Naive thymus-derived CD4-positive, alpha-beta T cell (primary cell): ENCODE measurements around the gene ZSWIM6. TPM values are rescaled to one million over a fixed set of nuclear protein-coding genes. Genes with fewer than 3 reads are reported as not detected.

Source experiments
- ATAC-seq: fragments of 150-1000 bp; cut with Tn5 transposase; 2 replicates; pipeline ENCODE4 v1.10.0; 2021; ENCODE audit warnings: mild to moderate bottlenecking, moderate library complexity
- CTCF ChIA-PET: fragments of 350-600 bp; sonication (Branson Sonifier 250); formaldehyde crosslinking; loops from one replicate; lab custom pipeline; 2021; ENCODE audit warnings: antibody characterized with exemption; lab: Charles Lee
- POLR2A ChIA-PET: fragments of 350-600 bp; sonication (Branson Sonifier 250); formaldehyde crosslinking; loops from one replicate; lab custom pipeline; 2021; ENCODE audit warnings: antibody characterized with exemption, inconsistent platforms; lab: Charles Lee
- DNase-seq, 9 donors: peaks; one replicate each; pipeline versions ENCODE4 v3.0.0 to v3.0.0-alpha.2; 2020 to 2022; ENCODE audit warnings: mixed read lengths in 1 of 9
- H3K27ac ChIP-seq: one replicate; pipeline ENCODE4 v1.7.0; 2013; ENCODE audit warnings: mild to moderate bottlenecking, low read depth, low read length, moderate library complexity
- H3K27me3 ChIP-seq, 2 donors: one replicate each; pipeline ENCODE4 v1.7.0; 2013; ENCODE audit warnings: low read length in 2 of 2, mild to moderate bottlenecking in 2 of 2, moderate library complexity in 2 of 2; ENCODE audit not compliant: control insufficient read depth in 2 of 2, insufficient read depth in 2 of 2
- H3K36me3 ChIP-seq, 3 experiments: 1 replicate in 2 of 3; 2 replicates in 1 of 3; pipeline ENCODE4 v1.7.0; 2013; ENCODE audit warnings: low read length in 3 of 3, mild to moderate bottlenecking in 3 of 3, moderate library complexity in 1 of 3; ENCODE audit not compliant: insufficient read depth in 3 of 3, control insufficient read depth in 2 of 3
- H3K4me1 ChIP-seq, 2 donors: one replicate each; pipeline ENCODE4 v1.7.0; 2013; ENCODE audit warnings: low read length in 2 of 2, mild to moderate bottlenecking in 2 of 2, moderate library complexity in 1 of 2; ENCODE audit not compliant: control insufficient read depth in 2 of 2, insufficient read depth in 2 of 2
- H3K4me3 ChIP-seq: 2 replicates; pipeline ENCODE4 v1.7.0; 2013; ENCODE audit warnings: mild to moderate bottlenecking, low read length
- H3K9me3 ChIP-seq, 3 experiments: 1 replicate in 2 of 3; 2 replicates in 1 of 3; pipeline ENCODE4 v1.7.0; 2013; ENCODE audit warnings: low read length in 3 of 3; ENCODE audit not compliant: control insufficient read depth in 2 of 3
- H3K27ac Mint-ChIP-seq, 9 donors: one replicate each; pipeline ENCODE4 v1.8.0; 2020 to 2022; ENCODE audit warnings: mixed read lengths in 9 of 9, mild to moderate bottlenecking in 8 of 9, moderate library complexity in 5 of 9, inconsistent platforms in 2 of 9
- H3K27me3 Mint-ChIP-seq, 5 donors: one replicate each; pipeline ENCODE4 v1.8.0; 2021 to 2022; ENCODE audit warnings: mixed read lengths in 5 of 5, mild to moderate bottlenecking in 1 of 5
- H3K36me3 Mint-ChIP-seq, 5 donors: one replicate each; pipeline ENCODE4 v1.8.0; 2020 to 2022; ENCODE audit warnings: mixed read lengths in 5 of 5, mild to moderate bottlenecking in 3 of 5, inconsistent platforms in 1 of 5
- H3K4me1 Mint-ChIP-seq, 7 donors: one replicate each; pipeline ENCODE4 v1.8.0; 2020 to 2022; ENCODE audit warnings: mixed read lengths in 7 of 7, mild to moderate bottlenecking in 3 of 7, inconsistent platforms in 1 of 7
- H3K4me3 Mint-ChIP-seq, 10 donors: one replicate each; pipeline ENCODE4 v1.8.0; 2020 to 2022; ENCODE audit warnings: mild to moderate bottlenecking in 10 of 10, mixed read lengths in 10 of 10, moderate library complexity in 6 of 10, inconsistent platforms in 2 of 10
- H3K9me3 Mint-ChIP-seq, 11 donors: one replicate each; pipeline ENCODE4 v1.8.0; 2020 to 2022; ENCODE audit warnings: mixed read lengths in 11 of 11, mild to moderate bottlenecking in 4 of 11, inconsistent platforms in 1 of 11, moderate library complexity in 1 of 11
- intact Hi-C, 2 donors: fragments of 100-400 bp; cut with micrococcal nuclease; formaldehyde crosslinking; loops; one replicate each; pipeline ENCODE4 v1.15.1; 2023
- polyA plus RNA-seq, 2 donors: library from polyadenylated mRNA; unstranded; fragments of 300-500 nt; fragmentation: Illumina TruSeq; gene quantifications; one replicate each; pipeline ENCODE4 v1.2.3, GENCODE V29; 2021
- total RNA-seq, 6 experiments: library from RNA in 5 of 6; stranded (reverse) in 5 of 6; gene quantifications; 1 replicate in 5 of 6; 2 replicates in 1 of 6; pipeline ENCODE4 v1.2.3 and lab custom pipeline; 2021 to 2026

ZSWIM6 gene
- total and polyA plus RNA-seq, 7 experiments from 2014 or later = 0.29 to 18.5 (median 8.2) TPM

DNA sequence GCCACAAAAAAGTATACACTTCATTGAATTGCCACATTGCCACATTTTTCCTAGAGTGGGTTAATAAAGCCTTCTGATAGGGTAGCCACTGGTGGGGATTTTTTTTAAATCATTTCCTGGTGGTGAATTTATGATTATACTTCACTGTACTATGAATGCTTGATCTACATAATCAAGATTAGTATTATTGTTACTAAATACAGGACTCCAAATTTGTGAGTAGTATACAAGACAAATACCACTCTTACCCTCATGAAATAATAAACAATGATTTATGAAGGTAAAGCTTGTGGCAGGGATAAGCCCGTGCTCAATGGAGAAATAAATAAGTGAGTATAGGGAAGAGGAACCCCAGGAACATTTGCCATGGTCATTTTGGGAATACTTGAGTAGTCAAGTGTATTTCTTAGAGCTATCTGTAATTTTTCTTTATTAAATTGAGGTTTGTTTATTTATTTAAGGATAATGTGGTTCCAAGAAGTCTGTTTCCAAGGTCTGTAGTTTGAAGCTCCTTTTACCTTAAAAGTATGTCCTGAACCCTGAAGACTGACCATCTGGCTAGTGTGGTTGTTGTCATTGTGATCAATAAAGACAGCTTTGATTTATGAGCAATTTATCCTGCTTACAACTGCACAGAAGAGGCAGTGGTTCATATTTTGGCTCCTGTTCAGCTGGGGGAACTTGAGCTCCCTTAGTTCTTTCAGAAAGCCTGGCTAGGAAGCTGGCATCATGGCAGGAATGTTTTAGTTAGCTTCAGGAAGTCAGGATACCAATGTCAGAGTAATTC is 118.6 kb downstream of the ZSWIM6 start:
- H3K27me3 Mint-ChIP-seq = no peaks in the 10 kb centered on the region
- peaks cover 3 to 23% (median 14%) of the 10 kb centered on the region in 7 donors for H3K4me1 Mint-ChIP-seq

DNA sequence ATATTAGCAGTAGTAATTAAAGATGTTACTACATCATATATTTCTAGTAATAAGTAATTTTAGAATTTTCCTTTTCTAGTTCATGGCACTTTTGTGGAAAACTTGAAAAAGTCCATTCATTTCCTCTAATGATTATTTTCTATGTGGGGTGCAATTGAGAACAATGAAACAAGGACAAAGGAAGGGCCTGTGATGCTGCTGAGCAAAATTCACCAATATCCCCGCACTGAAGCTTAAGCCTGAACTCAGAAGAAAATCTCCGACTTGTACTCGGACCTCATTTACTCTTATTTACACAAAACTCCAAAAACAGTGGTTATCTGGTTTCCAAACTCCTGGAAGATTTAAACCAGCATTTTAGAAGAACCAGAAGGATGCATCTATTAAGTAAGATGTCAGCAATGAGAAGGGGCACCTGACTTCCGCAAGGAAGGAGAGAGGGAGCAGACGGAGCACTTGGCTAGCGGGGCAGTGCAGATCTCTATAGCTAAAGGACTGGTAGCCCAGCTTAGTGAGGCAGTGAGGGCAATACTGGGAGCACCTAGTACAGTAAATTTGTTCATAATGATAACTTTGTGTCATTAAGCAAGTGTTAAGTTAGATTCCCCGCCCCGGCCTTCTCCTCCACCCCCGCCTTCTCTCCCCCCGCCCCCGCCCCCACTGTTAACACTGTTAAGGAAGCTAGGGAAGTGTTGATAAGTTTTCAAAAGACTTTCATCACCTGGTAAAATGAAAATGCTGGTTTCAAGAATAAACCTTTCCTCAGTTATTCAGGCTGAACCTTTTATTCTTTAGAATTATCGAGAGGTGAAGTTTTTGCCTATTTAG is 123.3 kb downstream of the ZSWIM6 start:
- Mint-ChIP-seq H3K4me3 (no peak overlapping the region), H3K36me3 (peaks cover 0 to 21% (median 4%) of the 10 kb centered on the region in 5 donors)
- CTCF ChIA-PET = no interaction called here

More for the DNA sequence above, 118.6 kb downstream of the ZSWIM6 start:
- H3K4me3 Mint-ChIP-seq = no peak overlapping the region
- Histone ChIP-seq H3K27me3 (no peaks in the 10 kb centered on the region), H3K27ac (no peak overlapping the region), H3K9me3 (peaks cover 0 to 12% (median 0%) of the 10 kb centered on the region in 3 experiments), H3K4me3 (no peak overlapping the region), H3K4me1 (no peaks in the 10 kb centered on the region), H3K36me3 (no peaks in the 10 kb centered on the region)
- H3K36me3 Mint-ChIP-seq = peaks cover 4 to 28% (median 17%) of the 10 kb centered on the region in 5 donors
- ATAC-seq (no peak), DNase-seq (no peak)
- CTCF ChIA-PET = no interaction called here
- intact Hi-C loops = no loop called here
- peaks cover 6 to 34% (median 16%) of the 10 kb centered on the region in 11 donors for H3K9me3 Mint-ChIP-seq
- no peak overlapping the region for H3K27ac Mint-ChIP-seq
- POLR2A ChIA-PET = no interaction called here

DNA sequence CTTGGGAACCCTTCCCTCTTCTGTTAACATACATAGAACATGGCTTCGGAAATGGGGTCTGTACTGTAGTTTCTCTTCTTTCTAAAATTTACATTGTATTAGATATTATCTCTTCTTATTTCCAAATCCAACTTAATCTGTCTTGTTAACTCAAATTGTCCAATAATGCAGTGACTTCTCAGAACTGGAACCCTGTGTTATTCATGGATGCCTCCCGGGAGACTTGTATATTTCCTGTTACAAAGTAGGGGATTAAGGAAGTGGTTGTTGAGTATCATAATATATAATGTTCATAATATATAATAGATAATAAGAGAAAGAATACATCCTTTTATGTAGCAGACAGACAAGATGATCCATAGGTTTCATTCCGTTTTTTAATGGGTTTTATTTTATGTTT is 128.4 kb downstream of the ZSWIM6 start:
- H3K27ac ChIP-seq = no peak overlapping the region
- DNase-seq = no peak
- ChIA-PET POLR2A (no interaction called here), CTCF (no interaction called here)
- H3K4me3 ChIP-seq = no peak overlapping the region
- no peaks in the 10 kb centered on the region for H3K36me3 ChIP-seq
- no peaks in the 10 kb centered on the region for H3K27me3 ChIP-seq
- H3K4me1 ChIP-seq = no peaks in the 10 kb centered on the region
- no peaks in the 10 kb centered on the region for H3K9me3 Mint-ChIP-seq
- no peak overlapping the region for H3K27ac Mint-ChIP-seq
- intact Hi-C loops = no loop called here
- H3K9me3 ChIP-seq = no peaks in the 10 kb centered on the region
- H3K27me3 Mint-ChIP-seq = no peaks in the 10 kb centered on the region
- ATAC-seq = no peak
- no peak overlapping the region for H3K4me3 Mint-ChIP-seq
- H3K36me3 Mint-ChIP-seq = peaks cover 0 to 7% (median 4%) of the 10 kb centered on the region in 5 donors
- H3K4me1 Mint-ChIP-seq = peaks cover 0 to 51% (median 40%) of the 10 kb centered on the region in 7 donors

More for the DNA sequence above, 123.3 kb downstream of the ZSWIM6 start:
- Histone ChIP-seq H3K36me3 (no peaks in the 10 kb centered on the region), H3K27me3 (no peaks in the 10 kb centered on the region), H3K27ac (no peak overlapping the region), H3K4me3 (no peak overlapping the region), H3K4me1 (no peaks in the 10 kb centered on the region), H3K9me3 (no peaks in the 10 kb centered on the region)
- DNase-seq (no peak), ATAC-seq (no peak)
- intact Hi-C loops = no loop called here
- Mint-ChIP-seq H3K27me3 (no peaks in the 10 kb centered on the region), H3K9me3 (no peaks in the 10 kb centered on the region), H3K4me1 (peaks cover 0 to 34% (median 20%) of the 10 kb centered on the region in 7 donors), H3K27ac (peak overlapping the region in 1 of 9 donors; percentile 33)
- POLR2A ChIA-PET = no interaction called here

DNA sequence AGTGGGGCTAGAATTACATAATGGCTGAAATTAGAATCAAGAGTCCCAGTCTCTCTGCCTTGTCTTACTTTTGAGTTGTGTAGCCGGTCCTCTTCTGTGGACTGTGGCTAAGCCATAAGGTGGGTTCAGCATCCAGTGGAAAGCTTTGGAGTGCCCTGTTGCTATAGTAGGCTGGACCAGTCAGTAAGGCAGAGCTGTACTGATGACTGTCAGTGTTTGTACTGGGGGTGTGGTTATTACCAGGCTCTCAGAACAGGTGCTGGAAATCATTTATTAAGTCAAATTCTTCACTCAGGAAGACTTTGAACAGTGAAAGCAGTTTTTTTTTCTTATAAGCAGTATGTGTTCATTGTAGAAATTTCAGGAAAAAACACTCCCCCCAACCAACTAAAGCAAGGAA is 129.4 kb downstream of the ZSWIM6 start:
- H3K36me3 ChIP-seq = no peaks in the 10 kb centered on the region
- H3K9me3 ChIP-seq = no peaks in the 10 kb centered on the region
- no peaks in the 10 kb centered on the region for H3K27me3 ChIP-seq
- Mint-ChIP-seq H3K9me3 (no peaks in the 10 kb centered on the region), H3K4me1 (peaks cover 0 to 58% (median 44%) of the 10 kb centered on the region in 7 donors), H3K36me3 (peaks cover 0 to 7% (median 4%) of the 10 kb centered on the region in 5 donors), H3K27me3 (no peaks in the 10 kb centered on the region), H3K4me3 (no peak overlapping the region), H3K27ac (no peak overlapping the region)
- DNase-seq = no peak
- no peak overlapping the region for H3K4me3 ChIP-seq
- ATAC-seq = no peak
- H3K27ac ChIP-seq = no peak overlapping the region
- no peaks in the 10 kb centered on the region for H3K4me1 ChIP-seq
- ChIA-PET POLR2A (no interaction called here), CTCF (no interaction called here)
- intact Hi-C loops = no loop called here

DNA sequence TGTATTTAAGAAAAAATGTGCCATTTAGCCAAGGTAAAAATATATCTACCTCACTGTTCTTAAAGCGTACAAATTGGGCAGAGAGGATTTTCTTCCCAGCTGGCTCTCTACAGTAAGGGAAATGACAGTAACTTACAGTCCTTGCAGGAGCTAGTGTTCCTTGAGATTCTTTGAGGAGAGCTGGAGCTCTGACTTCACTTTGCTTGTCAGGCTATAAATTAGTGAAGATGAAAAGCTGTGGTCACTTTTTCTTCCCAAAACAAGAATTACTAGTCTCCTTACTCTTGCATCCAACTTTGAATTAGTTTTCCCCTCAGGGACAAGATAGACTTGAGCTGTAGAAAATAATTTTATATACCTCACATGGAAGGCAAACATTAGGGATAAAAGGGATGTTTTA is 129.9 kb downstream of the ZSWIM6 start:
- ATAC-seq (no peak), DNase-seq (no peak)
- no peak overlapping the region for H3K4me3 Mint-ChIP-seq
- no peaks in the 10 kb centered on the region for H3K9me3 ChIP-seq
- H3K4me3 ChIP-seq = no peak overlapping the region
- no peak overlapping the region for H3K27ac Mint-ChIP-seq
- ChIA-PET CTCF (no interaction called here), POLR2A (no interaction called here)
- peaks cover 0 to 59% (median 46%) of the 10 kb centered on the region in 7 donors for H3K4me1 Mint-ChIP-seq
- H3K9me3 Mint-ChIP-seq = no peaks in the 10 kb centered on the region
- intact Hi-C loops = no loop called here
- H3K4me1 ChIP-seq = no peaks in the 10 kb centered on the region
- H3K27ac ChIP-seq = no peak overlapping the region
- H3K36me3 ChIP-seq = no peaks in the 10 kb centered on the region
- no peaks in the 10 kb centered on the region for H3K27me3 Mint-ChIP-seq
- H3K27me3 ChIP-seq = no peaks in the 10 kb centered on the region
- H3K36me3 Mint-ChIP-seq = peaks cover 0 to 7% (median 4%) of the 10 kb centered on the region in 5 donors

DNA sequence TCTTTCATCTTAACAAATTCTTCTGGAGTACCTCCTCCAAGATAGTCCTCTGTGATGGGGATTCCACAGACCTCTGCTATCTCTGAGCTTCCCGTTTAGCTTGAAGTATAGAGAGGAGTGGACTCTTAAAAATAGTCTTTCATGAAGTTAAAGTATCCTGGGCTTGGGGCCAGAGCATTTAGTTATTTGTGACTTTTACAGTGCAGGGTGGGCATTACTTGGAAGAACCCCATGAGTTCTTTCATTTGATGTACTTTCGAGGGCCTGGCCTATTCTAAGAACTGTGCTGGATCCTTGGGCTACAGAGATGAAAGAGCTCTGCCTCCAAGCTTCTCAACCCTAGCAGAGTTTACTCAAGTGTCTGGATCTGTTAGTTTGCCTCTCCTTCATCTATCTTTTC is 131.5 kb downstream of the ZSWIM6 start:
- intact Hi-C loops = no loop called here
- Histone ChIP-seq H3K9me3 (no peaks in the 10 kb centered on the region), H3K36me3 (no peaks in the 10 kb centered on the region), H3K27me3 (no peaks in the 10 kb centered on the region), H3K4me1 (no peaks in the 10 kb centered on the region), H3K27ac (no peak overlapping the region), H3K4me3 (no peak overlapping the region)
- Mint-ChIP-seq H3K4me1 (peaks cover 0 to 69% (median 46%) of the 10 kb centered on the region in 7 donors), H3K4me3 (no peak overlapping the region), H3K9me3 (no peaks in the 10 kb centered on the region), H3K36me3 (peaks cover 0 to 5% (median 0%) of the 10 kb centered on the region in 5 donors), H3K27me3 (no peaks in the 10 kb centered on the region), H3K27ac (no peak overlapping the region)
- DNase-seq (no peak), ATAC-seq (no peak)
- POLR2A ChIA-PET = no interaction called here
- CTCF ChIA-PET = interaction anchor here (0.7 kb wide), 1 partner anchor 125 kb away, joined by 3 read pairs; no protein-coding TSS in a partner anchor
